Ishikawa (cell line): ENCODE measurements around the gene GJC1.

ENCODE experiments used
- CEBPB ChIP-seq: IDR thresholded peaks from 2 replicates; pipeline ENCODE4 v1.6.1; 2012
- CREB1 ChIP-seq: IDR thresholded peaks from 2 replicates; pipeline ENCODE4 v1.6.1; 2012; ENCODE audit warnings: low read depth
- EP300 ChIP-seq: IDR thresholded peaks from 2 replicates; pipeline ENCODE4 v1.6.1; 2012; ENCODE audit warnings: borderline replicate concordance
- RAD21 ChIP-seq: IDR thresholded peaks from 2 replicates; pipeline ENCODE4 v1.6.1; 2012; ENCODE audit warnings: low read depth
- TAF1 ChIP-seq: IDR thresholded peaks from 2 replicates; pipeline ENCODE4 v1.6.1; 2012; ENCODE audit warnings: low read depth, mild to moderate bottlenecking
- TCF12 ChIP-seq: IDR thresholded peaks from 2 replicates; pipeline ENCODE4 v1.6.1; 2012; ENCODE audit warnings: low read depth
- TF ChIP-seq, protein P1 (sequence below): IDR thresholded peaks from 2 replicates; pipeline ENCODE4 v1.6.1; 2012; ENCODE audit warnings: low read depth, mild to moderate bottlenecking
- TF ChIP-seq, protein P2 (sequence below): IDR thresholded peaks from 2 replicates; pipeline ENCODE4 v1.6.1; 2012
- TF ChIP-seq, protein P3 (sequence below): IDR thresholded peaks from 2 replicates; pipeline ENCODE4 v1.6.1; 2012

GRCh38 chr17:44785921-44786320 is 44.2 kb downstream of the GJC1 start:
- TF ChIP-seq TAF1 (no peak), EP300 (no peak), CEBPB (no peak), CREB1 (no peak), RAD21 (no peak), TCF12 (no peak)
- TF ChIP-seq, protein P1, sequence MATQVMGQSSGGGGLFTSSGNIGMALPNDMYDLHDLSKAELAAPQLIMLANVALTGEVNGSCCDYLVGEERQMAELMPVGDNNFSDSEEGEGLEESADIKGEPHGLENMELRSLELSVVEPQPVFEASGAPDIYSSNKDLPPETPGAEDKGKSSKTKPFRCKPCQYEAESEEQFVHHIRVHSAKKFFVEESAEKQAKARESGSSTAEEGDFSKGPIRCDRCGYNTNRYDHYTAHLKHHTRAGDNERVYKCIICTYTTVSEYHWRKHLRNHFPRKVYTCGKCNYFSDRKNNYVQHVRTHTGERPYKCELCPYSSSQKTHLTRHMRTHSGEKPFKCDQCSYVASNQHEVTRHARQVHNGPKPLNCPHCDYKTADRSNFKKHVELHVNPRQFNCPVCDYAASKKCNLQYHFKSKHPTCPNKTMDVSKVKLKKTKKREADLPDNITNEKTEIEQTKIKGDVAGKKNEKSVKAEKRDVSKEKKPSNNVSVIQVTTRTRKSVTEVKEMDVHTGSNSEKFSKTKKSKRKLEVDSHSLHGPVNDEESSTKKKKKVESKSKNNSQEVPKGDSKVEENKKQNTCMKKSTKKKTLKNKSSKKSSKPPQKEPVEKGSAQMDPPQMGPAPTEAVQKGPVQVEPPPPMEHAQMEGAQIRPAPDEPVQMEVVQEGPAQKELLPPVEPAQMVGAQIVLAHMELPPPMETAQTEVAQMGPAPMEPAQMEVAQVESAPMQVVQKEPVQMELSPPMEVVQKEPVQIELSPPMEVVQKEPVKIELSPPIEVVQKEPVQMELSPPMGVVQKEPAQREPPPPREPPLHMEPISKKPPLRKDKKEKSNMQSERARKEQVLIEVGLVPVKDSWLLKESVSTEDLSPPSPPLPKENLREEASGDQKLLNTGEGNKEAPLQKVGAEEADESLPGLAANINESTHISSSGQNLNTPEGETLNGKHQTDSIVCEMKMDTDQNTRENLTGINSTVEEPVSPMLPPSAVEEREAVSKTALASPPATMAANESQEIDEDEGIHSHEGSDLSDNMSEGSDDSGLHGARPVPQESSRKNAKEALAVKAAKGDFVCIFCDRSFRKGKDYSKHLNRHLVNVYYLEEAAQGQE, result no peak
- TF ChIP-seq, protein P2, sequence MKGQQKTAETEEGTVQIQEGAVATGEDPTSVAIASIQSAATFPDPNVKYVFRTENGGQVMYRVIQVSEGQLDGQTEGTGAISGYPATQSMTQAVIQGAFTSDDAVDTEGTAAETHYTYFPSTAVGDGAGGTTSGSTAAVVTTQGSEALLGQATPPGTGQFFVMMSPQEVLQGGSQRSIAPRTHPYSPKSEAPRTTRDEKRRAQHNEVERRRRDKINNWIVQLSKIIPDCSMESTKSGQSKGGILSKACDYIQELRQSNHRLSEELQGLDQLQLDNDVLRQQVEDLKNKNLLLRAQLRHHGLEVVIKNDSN, result no peak
- TF ChIP-seq, protein P3, sequence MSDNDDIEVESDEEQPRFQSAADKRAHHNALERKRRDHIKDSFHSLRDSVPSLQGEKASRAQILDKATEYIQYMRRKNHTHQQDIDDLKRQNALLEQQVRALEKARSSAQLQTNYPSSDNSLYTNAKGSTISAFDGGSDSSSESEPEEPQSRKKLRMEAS, result no peak
